Omental fat pad (tissue), 4 donors: Measurements from ENCODE around the gene TUBB2B. TPM values are rescaled to one million over a fixed set of nuclear protein-coding genes. Genes with fewer than 3 reads are reported as not detected.
A peak's percentile ranks its signal among the peaks of the same experiment; 100 is the strongest.
"Not testable (repeated sequence)": the region's sequence is repeated elsewhere in the genome, so short reads cannot be mapped to it uniquely, and the experiment has no call there.

ENCODE experiments used
- ATAC-seq: fragments of 150-250 bp; one replicate; pipeline ENCODE4 v1.9.1; 2016; ENCODE audit warnings: mild to moderate bottlenecking, moderate library complexity; ENCODE audit not compliant: low FRiP score
- DNase-seq: peaks from one replicate; pipeline ENCODE4 v3.0.0-alpha.2; 2019; ENCODE audit warnings: low spot score
- total RNA-seq, 4 donors: library from RNA; depleted of rRNA; stranded (reverse); fragments of >200 nt; gene quantifications; one replicate each; pipeline ENCODE4 v1.1.0, GENCODE V29; 2016
- TF ChIP-seq, protein P1 (sequence below), 3 donors: fragments of 450-650 bp; IDR thresholded peaks; one replicate each; pipeline ENCODE4 v1.5.1; 2016 to 2017; ENCODE audit warnings: antibody characterized with exemption in 3 of 3, mild to moderate bottlenecking in 3 of 3, moderate library complexity in 2 of 3

TUBB2B gene
- total RNA-seq, 4 donors from 2014 or later, result 2.4 to 8.9 (median 3.9) TPM

DNA sequence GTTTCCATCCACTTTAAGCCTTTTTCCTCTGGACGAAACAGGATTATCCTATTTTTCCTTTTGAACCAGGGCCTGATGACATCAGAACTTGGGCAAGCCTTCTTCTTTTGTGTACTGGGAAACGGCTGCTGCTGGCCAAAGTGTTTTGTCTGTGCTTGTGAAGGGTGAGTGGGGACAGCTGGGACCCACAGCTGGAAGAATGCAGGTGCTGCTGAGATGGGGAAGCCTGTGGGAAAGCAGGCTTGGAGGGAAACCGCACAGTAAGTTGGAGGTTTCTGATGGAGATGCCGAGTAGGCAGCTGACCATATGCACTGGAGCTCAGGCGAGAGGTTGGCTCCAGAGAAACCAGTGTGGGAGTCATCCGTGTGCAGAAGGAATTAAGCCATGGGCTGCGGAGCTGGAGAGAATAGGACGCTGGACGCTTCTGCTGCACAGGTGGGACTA lies 22.8 kb upstream of the TUBB2B start:
- TF ChIP-seq, protein P1, sequence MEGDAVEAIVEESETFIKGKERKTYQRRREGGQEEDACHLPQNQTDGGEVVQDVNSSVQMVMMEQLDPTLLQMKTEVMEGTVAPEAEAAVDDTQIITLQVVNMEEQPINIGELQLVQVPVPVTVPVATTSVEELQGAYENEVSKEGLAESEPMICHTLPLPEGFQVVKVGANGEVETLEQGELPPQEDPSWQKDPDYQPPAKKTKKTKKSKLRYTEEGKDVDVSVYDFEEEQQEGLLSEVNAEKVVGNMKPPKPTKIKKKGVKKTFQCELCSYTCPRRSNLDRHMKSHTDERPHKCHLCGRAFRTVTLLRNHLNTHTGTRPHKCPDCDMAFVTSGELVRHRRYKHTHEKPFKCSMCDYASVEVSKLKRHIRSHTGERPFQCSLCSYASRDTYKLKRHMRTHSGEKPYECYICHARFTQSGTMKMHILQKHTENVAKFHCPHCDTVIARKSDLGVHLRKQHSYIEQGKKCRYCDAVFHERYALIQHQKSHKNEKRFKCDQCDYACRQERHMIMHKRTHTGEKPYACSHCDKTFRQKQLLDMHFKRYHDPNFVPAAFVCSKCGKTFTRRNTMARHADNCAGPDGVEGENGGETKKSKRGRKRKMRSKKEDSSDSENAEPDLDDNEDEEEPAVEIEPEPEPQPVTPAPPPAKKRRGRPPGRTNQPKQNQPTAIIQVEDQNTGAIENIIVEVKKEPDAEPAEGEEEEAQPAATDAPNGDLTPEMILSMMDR (IDR thresholded peaks at IDR 0.05), result no peak
- ATAC-seq, result no peak
- no peak for DNase-seq

DNA sequence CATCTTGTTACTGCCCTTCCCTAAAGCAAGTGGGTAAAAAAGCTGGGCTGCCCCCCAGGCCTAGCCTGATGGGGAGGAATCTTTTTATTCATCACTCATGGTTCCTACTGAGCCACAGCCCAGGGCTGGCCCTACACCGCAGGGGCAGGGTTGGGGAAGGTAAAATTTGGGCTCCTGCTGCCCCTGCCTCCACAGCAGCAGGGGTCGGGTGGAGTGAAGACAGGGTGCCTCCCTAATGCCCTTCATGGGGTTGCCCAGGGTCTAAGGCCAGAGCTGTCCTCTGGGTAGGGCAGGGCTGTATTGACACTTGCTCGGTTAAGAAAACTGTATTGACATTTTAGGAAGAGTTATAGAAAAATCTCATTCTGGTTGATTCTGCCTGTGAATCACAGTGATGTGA lies 22.4 kb upstream of the TUBB2B start:
- TF ChIP-seq, protein P1 (IDR thresholded peaks at IDR 0.05), result no peak
- ATAC-seq, result no peak
- DNase-seq, result no peak

DNA sequence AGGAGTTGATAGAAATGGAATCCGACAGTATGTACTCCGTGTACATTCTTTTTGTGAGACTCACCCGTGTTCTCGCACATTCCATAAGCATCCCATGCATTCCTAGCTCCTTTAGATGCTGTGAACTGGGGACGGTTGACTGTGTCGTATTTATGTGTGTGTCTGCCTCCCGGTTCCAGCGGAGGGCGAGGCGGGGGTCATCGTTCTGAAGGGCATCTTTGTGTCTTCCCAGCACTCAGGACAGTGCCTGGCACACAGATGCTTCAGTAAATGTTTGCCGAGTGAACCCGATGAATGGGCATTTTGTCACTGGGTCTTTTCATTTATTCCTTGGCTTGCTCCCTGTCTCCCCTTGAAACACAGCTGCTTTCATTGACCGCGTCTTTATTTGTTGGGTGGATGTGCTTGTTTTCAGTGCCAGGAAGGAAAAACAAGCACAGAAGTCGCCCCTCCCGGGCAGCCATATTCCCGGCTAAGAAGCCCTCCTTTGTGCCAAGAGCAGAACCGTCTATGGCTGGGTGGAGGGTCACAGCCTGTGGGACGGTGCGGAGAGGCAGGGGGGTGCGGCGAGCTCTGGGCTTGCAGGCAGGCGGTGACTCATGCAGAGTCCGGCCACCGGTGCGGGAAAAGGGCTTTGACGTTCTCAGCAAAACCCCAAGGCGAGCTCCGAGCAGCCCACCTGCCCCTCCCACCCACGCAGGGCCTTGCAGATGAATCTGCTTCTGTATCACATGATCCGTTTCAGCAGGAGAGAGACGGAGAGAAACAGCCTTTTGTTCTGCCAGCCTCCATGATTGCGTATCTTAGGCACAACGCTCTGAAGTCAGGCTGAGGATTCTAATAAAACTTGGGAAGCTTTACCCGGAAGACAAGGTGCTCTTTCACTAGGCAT lies 20.0 kb upstream of the TUBB2B start:
- peak; percentile 75 for ATAC-seq
- DNase-seq, result peak; percentile 48
- TF ChIP-seq, protein P1 (IDR thresholded peaks at IDR 0.05), result no peak

DNA sequence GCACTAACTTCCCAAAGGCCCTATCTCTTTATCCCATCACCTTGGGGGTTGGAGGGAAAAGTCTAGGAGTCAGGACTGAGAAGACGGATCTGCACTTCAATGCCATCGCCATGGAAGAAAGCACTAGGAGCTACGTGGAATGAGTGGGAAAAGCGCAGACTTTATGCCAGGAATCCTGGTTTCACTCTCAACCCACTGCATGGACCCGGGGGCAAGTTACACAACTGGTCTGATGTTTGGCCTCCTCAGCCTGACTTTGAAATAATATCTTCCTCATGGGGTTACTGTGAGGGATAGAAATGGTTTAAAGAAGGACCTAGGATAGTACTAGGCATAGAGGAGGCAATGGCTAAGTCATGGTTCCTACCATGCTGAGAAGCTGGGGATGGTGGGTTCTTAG lies 17.8 kb upstream of the TUBB2B start:
- ATAC-seq (no peak), DNase-seq (no peak)
- TF ChIP-seq, protein P1 (IDR thresholded peaks at IDR 0.05), result no peak

DNA sequence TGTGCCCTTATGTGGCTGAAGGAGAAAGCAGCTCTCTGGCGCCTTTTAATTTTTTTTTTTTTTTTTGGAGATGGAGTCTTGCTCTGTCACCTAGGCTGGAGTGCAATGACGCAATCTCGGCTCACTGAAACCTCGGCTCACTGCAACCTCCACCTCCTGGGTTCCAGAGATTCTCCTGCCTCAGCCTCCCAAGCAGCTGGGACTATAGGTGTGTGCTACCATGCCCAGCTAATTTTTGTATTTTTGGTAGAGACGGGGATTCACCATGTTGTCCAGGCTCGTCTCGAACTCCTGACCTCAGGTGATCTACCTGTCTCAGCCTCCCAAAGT lies 17.3 kb upstream of the TUBB2B start:
- ATAC-seq, DNase-seq: not testable (repeated sequence)

DNA sequence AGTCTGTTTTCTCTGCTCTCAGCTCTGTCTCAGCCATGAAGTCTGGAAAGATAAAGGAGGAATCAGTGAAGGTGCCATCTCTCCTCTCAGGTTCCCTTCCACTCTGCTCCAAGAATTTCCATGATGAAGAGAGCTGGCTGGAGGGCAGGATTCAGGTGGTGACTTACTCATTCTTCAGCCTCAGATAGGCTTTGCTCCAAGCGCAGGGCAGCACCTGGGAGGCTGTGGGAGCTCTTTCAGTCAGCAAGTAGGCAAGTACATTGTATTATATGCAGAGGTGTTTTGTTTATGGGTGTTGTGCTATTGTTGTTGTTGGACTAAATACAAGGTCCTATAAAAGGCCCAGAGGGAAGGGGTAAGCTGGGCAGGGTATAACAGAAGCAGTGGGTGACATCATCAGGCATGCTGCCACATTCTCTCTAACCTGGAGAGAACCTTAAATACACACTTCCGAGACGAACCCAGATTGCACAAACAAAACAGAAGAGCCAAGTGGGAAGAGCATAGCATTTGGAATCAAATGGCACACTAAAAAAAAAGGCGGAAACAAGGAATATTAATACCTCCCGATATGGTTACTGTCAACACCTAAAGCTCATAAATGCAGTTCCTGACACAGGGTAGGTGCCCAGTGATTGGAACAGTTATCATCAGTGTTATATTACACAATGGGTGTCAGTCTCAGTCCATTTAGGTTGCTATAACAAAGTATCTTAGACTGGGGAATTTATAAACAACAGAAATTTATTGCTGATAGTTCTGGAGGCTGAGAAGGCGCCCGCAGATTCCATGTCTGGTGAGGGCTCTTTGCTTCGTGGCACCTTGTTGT lies 16.8 kb upstream of the TUBB2B start:
- TF ChIP-seq, protein P1 (IDR thresholded peaks at IDR 0.05), result no peak
- no peak for DNase-seq
- ATAC-seq, result no peak

DNA sequence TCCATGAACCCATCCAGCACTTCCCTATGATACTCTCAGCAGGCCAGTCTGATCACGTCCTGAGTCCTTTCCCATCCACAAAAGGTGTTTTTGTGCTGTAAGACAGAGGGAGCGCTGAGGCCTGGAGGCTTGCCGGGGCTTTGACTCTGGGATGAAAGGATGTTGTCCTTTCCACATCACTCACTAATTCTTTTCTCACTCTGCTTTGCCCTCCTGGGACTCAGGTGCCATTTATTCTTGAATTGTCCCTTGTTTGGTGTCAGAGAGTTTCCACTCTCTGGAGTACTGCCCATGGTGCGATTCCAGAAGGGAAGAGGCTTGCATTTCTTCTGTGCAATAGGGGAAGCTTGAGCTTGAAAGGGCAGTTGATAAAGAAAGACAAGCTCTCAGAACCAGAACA lies 15.3 kb upstream of the TUBB2B start:
- ATAC-seq (no peak), DNase-seq (no peak)
- TF ChIP-seq, protein P1 (IDR thresholded peaks at IDR 0.05), result no peak

DNA sequence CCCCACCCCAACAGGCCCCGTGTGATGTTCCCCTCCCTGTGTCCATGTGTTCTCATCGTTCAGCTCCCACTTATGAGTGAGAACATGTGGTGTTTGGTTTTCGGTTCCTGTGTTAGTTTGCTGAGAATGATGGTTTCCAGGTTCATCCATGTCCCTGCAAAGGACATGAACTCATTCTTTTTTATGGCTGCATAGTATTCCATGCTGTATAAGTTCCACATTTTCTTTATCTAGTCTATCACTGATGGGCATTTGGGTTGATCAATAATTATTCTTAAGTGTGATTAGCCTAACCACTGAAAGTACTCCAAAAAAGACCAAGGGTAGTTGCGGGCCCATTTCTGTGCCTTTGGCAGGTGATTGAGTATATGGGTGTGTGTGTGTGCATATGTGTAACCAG lies 14.3 kb upstream of the TUBB2B start:
- not testable (repeated sequence) for ATAC-seq, DNase-seq
